Psoas muscle (tissue), 8 donors: ENCODE results near the gene RBM19. TPM values are rescaled to one million over a fixed set of nuclear protein-coding genes. Genes with fewer than 3 reads are reported as not detected.
"Not testable (repeated sequence)": the region's sequence is repeated elsewhere in the genome, so short reads cannot be mapped to it uniquely, and the experiment has no call there.

Source experiments
- ATAC-seq, 4 donors: fragments of 200-7000 bp; cut with Tn5 transposase; one replicate each; pipeline ENCODE4 v1.9.1; 2020; ENCODE audit warnings: moderate library complexity in 3 of 4, mild to moderate bottlenecking in 2 of 4
- DNase-seq, 2 donors: peaks; one replicate each; pipeline ENCODE4 v3.0.0-alpha.2; 2020
- H3K27ac ChIP-seq: fragments of 200-600 bp; one replicate; pipeline ENCODE4 v1.8.0; 2022
- H3K27me3 ChIP-seq, 3 donors: fragments of 200-600 bp in 1 of 3; one replicate each; pipeline versions ENCODE4 v1.6.1 to v1.8.0; 2013 to 2022; ENCODE audit warnings: low read length in 2 of 3, mild to moderate bottlenecking in 2 of 3, moderate library complexity in 1 of 3; ENCODE audit not compliant: insufficient read depth in 3 of 3
- H3K36me3 ChIP-seq, 2 donors: fragments of 200-600 bp in 1 of 2; one replicate each; pipeline versions ENCODE4 v1.6.1 to v1.8.0; 2013 to 2022; ENCODE audit warnings: low read depth in 1 of 2, mild to moderate bottlenecking in 1 of 2, moderate library complexity in 1 of 2; ENCODE audit not compliant: insufficient read depth in 1 of 2
- H3K4me1 ChIP-seq: fragments of 200-600 bp; one replicate; pipeline ENCODE4 v1.8.0; 2022
- H3K4me3 ChIP-seq: fragments of 200-600 bp; one replicate; pipeline ENCODE4 v1.8.0; 2022; ENCODE audit warnings: mild to moderate bottlenecking
- H3K9me3 ChIP-seq: fragments of 200-600 bp; one replicate; pipeline ENCODE4 v1.8.0; 2022
- WGBS, 3 donors: extraction: QIAGEN DNeasy Blood & Tissue Kit; methylation state at CpG; one replicate each; pipeline versions ENCODE4 v1.1.6 to v1.1.7; 2013; 5-methylcytosine and 5-hydroxymethylcytosine counted together
- intact Hi-C, 2 donors: fragments of 100-400 bp; cut with DNase I; formaldehyde crosslinking; loops; one replicate each; pipeline versions ENCODE4 v1.11.0 to v1.14.2; 2022
- polyA plus RNA-seq, 3 donors: library from polyadenylated mRNA; stranded (reverse); fragments of 200-250 nt; gene quantifications; one replicate each; pipeline ENCODE4 v1.2.3, GENCODE V29; 2013
- total RNA-seq, 4 donors: library from RNA; stranded (reverse); fragmentation: NEBNext Ultra II Directional in 2 of 4; extraction: Animal tissue kit (Norgen Biotek cat#: 25700) in 2 of 4; gene quantifications; one replicate each; pipeline versions ENCODE4 v1.2.1 to v1.2.4, GENCODE V29; 2021 to 2023
- TF ChIP-seq, protein P1 (sequence below): fragments of 200-600 bp; IDR thresholded peaks from one replicate; pipeline ENCODE4 v1.8.0; 2022; ENCODE audit warnings: antibody characterized with exemption
- donor health status: healthy with polysubstance abuse.
- donor health status: DM: no; HTN: no; CAD: no; lungs with moderate emphysema.
- donor health status: Bipolar disorder and iron deficiency.
- donor health status: healthy.
- donor health status: DM: yes; HTN: yes; CAD: no.
- donor health status: DM: no; HTN: no; CAD: no.
- donor health status: DM: no; HTN: no; CAD: no.
- donor health status: DM: yes; HTN: yes; CAD: no.

RBM19 gene
- total and polyA plus RNA-seq, 7 donors: 14.2 to 59.4 (median 25.7) TPM

GRCh38 chr12:113903381-113903863 lies 62.7 kb downstream of the RBM19 start:
- H3K27ac ChIP-seq: no peak overlapping the region
- WGBS, 3 donors: 79 to 86% (median 84%) methylated on average over 4 of the region's 4 CpGs
- ATAC-seq (no peak), DNase-seq (no peak)
- TF ChIP-seq, protein P1, sequence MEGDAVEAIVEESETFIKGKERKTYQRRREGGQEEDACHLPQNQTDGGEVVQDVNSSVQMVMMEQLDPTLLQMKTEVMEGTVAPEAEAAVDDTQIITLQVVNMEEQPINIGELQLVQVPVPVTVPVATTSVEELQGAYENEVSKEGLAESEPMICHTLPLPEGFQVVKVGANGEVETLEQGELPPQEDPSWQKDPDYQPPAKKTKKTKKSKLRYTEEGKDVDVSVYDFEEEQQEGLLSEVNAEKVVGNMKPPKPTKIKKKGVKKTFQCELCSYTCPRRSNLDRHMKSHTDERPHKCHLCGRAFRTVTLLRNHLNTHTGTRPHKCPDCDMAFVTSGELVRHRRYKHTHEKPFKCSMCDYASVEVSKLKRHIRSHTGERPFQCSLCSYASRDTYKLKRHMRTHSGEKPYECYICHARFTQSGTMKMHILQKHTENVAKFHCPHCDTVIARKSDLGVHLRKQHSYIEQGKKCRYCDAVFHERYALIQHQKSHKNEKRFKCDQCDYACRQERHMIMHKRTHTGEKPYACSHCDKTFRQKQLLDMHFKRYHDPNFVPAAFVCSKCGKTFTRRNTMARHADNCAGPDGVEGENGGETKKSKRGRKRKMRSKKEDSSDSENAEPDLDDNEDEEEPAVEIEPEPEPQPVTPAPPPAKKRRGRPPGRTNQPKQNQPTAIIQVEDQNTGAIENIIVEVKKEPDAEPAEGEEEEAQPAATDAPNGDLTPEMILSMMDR: no peak
- intact Hi-C loops: no loop called here
- peaks cover 0 to 27% of the 10 kb centered on the region in 2 donors for H3K36me3 ChIP-seq
- H3K4me3 ChIP-seq: no peak overlapping the region
- H3K4me1 ChIP-seq: no peaks in the 10 kb centered on the region
- H3K27me3 ChIP-seq: no peaks in the 10 kb centered on the region
- no peaks in the 10 kb centered on the region for H3K9me3 ChIP-seq

GRCh38 chr12:113901319-113901718 lies 64.8 kb downstream of the RBM19 start:
- intact Hi-C loops, H3K27ac ChIP-seq, DNase-seq, H3K4me3 ChIP-seq, H3K9me3 ChIP-seq, ATAC-seq, H3K4me1 ChIP-seq, H3K27me3 ChIP-seq: not testable (repeated sequence)
- peaks cover 0 to 23% of the 10 kb centered on the region in 2 donors for H3K36me3 ChIP-seq
- WGBS, 3 donors: 88 to 97% (median 96%) methylated on average over 6 of the region's 6 CpGs

- Histone ChIP-seq H3K4me3 (no peak overlapping the region), H3K27me3 (no peaks in the 10 kb centered on the region), H3K27ac (no peak overlapping the region), H3K4me1 (no peaks in the 10 kb centered on the region), H3K36me3 (peaks cover 0 to 23% of the 10 kb centered on the region in 2 donors), H3K9me3 (no peaks in the 10 kb centered on the region)
- intact Hi-C loops: no loop called here
- DNase-seq (no peak), ATAC-seq (no peak)
- WGBS, 3 donors: 72 to 75% (median 72%) methylated on average over 2 of the region's 2 CpGs
- TF ChIP-seq, protein P1: no peak
These were observed 65.4 kb downstream of the RBM19 start for GRCh38 chr12:113900716-113901115.

DNA sequence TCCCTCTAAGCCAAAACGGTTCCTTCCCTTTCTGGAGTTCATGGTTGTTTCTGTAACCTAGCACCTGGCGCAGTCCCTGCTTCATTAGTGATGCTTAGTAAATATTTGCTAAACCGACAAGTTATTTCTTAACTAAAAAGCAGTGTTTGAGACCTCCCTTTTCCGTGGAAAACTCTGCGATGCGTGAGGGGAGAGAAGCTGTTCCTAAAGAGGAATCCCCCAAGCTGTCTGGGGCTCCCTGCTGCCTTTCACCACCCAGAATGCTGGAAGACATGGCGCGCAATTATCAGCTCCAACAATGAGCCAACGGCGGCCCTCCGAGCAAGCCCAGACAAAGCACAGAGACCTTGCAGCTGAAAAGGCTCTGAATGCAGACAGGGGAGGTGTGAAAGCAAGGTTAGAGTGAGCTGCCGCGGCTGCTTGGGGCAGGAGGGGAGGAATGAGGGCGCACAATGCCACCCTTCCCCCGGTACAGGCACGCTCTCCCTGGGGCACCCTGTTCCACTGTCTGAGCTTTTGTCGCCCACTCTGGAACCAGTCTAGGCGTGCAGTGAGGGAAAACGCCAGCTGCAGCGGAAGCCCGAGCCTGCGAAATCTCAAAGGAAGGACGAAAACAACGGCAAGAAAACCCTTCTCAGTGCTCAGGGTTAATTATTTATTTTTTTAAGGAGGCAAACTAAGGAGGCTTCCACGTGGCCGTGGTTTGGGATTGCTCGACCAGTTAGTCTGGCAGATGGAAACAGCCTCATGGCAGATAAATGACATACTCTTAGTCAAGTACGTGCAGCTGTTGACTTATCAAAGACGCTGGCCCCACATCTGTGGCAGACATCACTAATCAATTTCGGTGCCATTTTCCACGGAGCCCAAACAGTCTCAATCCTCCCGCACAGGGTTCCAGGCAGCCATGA lies 66.3 kb downstream of the RBM19 start:
- Histone ChIP-seq H3K4me1 (no peaks in the 10 kb centered on the region), H3K27ac (no peak overlapping the region), H3K36me3 (peaks cover 0 to 19% of the 10 kb centered on the region in 2 donors), H3K27me3 (no peaks in the 10 kb centered on the region), H3K9me3 (no peaks in the 10 kb centered on the region), H3K4me3 (no peak overlapping the region)
- DNase-seq: no peak
- peak in 1 of 4 donors; percentile 29 for ATAC-seq
- TF ChIP-seq, protein P1: no peak
- WGBS, 3 donors: 66 to 72% (median 66%) methylated on average over 32 of the region's 32 CpGs
- intact Hi-C loops: no loop called here

- Histone ChIP-seq H3K36me3 (peaks cover 0 to 12% of the 10 kb centered on the region in 2 donors), H3K4me3 (no peak overlapping the region), H3K27ac (no peak overlapping the region), H3K27me3 (no peaks in the 10 kb centered on the region), H3K9me3 (no peaks in the 10 kb centered on the region), H3K4me1 (no peaks in the 10 kb centered on the region)
- 79 to 88% (median 84%) methylated on average over 6 of the region's 6 CpGs for WGBS, 3 donors
- no peak for ATAC-seq
- TF ChIP-seq, protein P1: no peak
- intact Hi-C loops: no loop called here
- no peak for DNase-seq
These were observed 67.0 kb downstream of the RBM19 start for GRCh38 chr12:113899042-113899560.
